Panc1 (cell line): Measurements from ENCODE around the gene VCP. TPM values are rescaled to one million over a fixed set of nuclear protein-coding genes. Genes with fewer than 3 reads are reported as not detected.

Source experiments
- ATAC-seq: fragments of 200-7000 bp; cut with Tn5 transposase; 2 replicates; pipeline ENCODE4 v1.9.1; 2020; ENCODE audit warnings: mild to moderate bottlenecking, moderate library complexity
- BruUV-seq: library from RNA; stranded (reverse); fragments of 400-500 nt; replicated peaks from 2 replicates; lab custom pipeline; 2021; lab: Mats Ljungman, UMichigan
- CTCF ChIA-PET: fragments of 300-600 bp; sonication (Branson Sonifier 250); formaldehyde crosslinking; loops from one replicate; lab custom pipeline; 2022; ENCODE audit warnings: antibody characterized with exemption; lab: Charles Lee
- POLR2A ChIA-PET: fragments of 300-600 bp; sonication (Branson Sonifier 250); formaldehyde crosslinking; loops from one replicate; lab custom pipeline; 2022; ENCODE audit warnings: antibody characterized with exemption; lab: Charles Lee
- DNase-seq: peaks from one replicate; pipeline ENCODE4 v3.0.0-alpha.2; 2010; ENCODE audit warnings: low read depth, low spot score
- H3K27ac ChIP-seq: 2 replicates; pipeline ENCODE4 v1.5.1; 2011; ENCODE audit warnings: mild to moderate bottlenecking, low read length, inconsistent platforms
- H3K27me3 ChIP-seq: fragments of 200-500 bp; sonication (Bioruptor generic); 2 replicates; pipeline ENCODE4 v1.6.0; 2014; ENCODE audit warnings: low read length, inconsistent platforms; ENCODE audit not compliant: control insufficient read depth, insufficient read depth
- H3K36me3 ChIP-seq: fragments of 200-500 bp; sonication (Bioruptor generic); 2 replicates; pipeline ENCODE4 v1.5.1; 2014; ENCODE audit warnings: inconsistent platforms, mild to moderate bottlenecking, low read length, moderate library complexity; ENCODE audit not compliant: control insufficient read depth, insufficient read depth
- H3K4me1 ChIP-seq: 2 replicates; pipeline ENCODE4 v1.5.1; 2011; ENCODE audit warnings: inconsistent platforms, mild to moderate bottlenecking, low read length, moderate library complexity; ENCODE audit not compliant: control insufficient read depth, insufficient read depth
- H3K4me3 ChIP-seq, 2 experiments: 2 replicates each; pipeline ENCODE4 v1.5.1; 2011 to 2012; ENCODE audit warnings: low read depth in 2 of 2, low read length in 2 of 2, mild to moderate bottlenecking in 2 of 2, inconsistent platforms in 1 of 2, moderate library complexity in 1 of 2
- H3K9me3 ChIP-seq: fragments of 200-500 bp; sonication (Bioruptor generic); 2 replicates; pipeline ENCODE4 v1.5.1; 2014; ENCODE audit warnings: low read depth, mild to moderate bottlenecking, inconsistent platforms, low read length, moderate library complexity; ENCODE audit not compliant: control insufficient read depth, insufficient read depth
- CTCF ChIP-seq: fragments of 450-650 bp; IDR thresholded peaks from 2 replicates; pipeline ENCODE4 v1.5.1; 2017; ENCODE audit warnings: mild to moderate bottlenecking
- POLR2AphosphoS5 ChIP-seq: IDR thresholded peaks from 2 replicates; pipeline ENCODE4 v1.6.1; 2012; ENCODE audit warnings: mild to moderate bottlenecking, low read depth, low read length, moderate library complexity
- REST ChIP-seq, 2 experiments: IDR thresholded peaks; 2 replicates each; pipeline ENCODE4 v1.6.1; 2011 to 2012; ENCODE audit warnings: low read depth in 2 of 2, control low read depth in 1 of 2, low read length in 1 of 2, mild to moderate bottlenecking in 1 of 2, moderate library complexity in 1 of 2; ENCODE audit not compliant: insufficient read depth in 1 of 2
- SIN3A ChIP-seq: IDR thresholded peaks from 2 replicates; pipeline ENCODE4 v1.6.1; 2012; ENCODE audit warnings: low read depth, mild to moderate bottlenecking, low read length, moderate library complexity, borderline replicate concordance; ENCODE audit not compliant: insufficient read depth
- TCF7L2 ChIP-seq: IDR thresholded peaks from 2 replicates; pipeline ENCODE4 v1.6.1; 2011; ENCODE audit warnings: mild to moderate bottlenecking, low read depth, low read length, inconsistent platforms
- in situ Hi-C: cut with HindIII; loops from 2 replicates; pipeline ENCODE4 v1.10.0; 2016; ENCODE audit warnings: low sequenced_read_pairs, low pct_unique_long_range_greater_than_20kb
- intact Hi-C: fragments of 100-400 bp; cut with micrococcal nuclease; formaldehyde crosslinking; loops from one replicate; pipeline ENCODE4 v1.10.0; 2022; ENCODE audit not compliant: unreplicated experiment
- total RNA-seq: library from RNA; stranded (reverse); gene quantifications from one replicate; pipeline ENCODE4 v1.2.1, GENCODE V29; 2021; ENCODE audit not compliant: unreplicated experiment

The VCP gene
- total RNA-seq, 1 experiment from 2014 or later = 472 TPM

- Histone ChIP-seq H3K4me1 (peaks cover 24% of the 10 kb centered on the region), H3K4me3 (peak overlapping the region; percentile 70 to 97), H3K27me3 (no peaks in the 10 kb centered on the region), H3K36me3 (no peaks in the 10 kb centered on the region), H3K9me3 (no peaks in the 10 kb centered on the region), H3K27ac (peak overlapping the region; percentile 24; the same call in 1 of the 2 replicates)
- in situ Hi-C loops (no loop called here), intact Hi-C loops (loop anchor here (1.0 to 5.0 kb wide), 3 partner anchors 143 to 436 kb away; no protein-coding TSS in a partner anchor)
- BruUV-seq = no TSS peak
- DNase-seq (no peak), ATAC-seq (peak; percentile 19)
- ChIA-PET POLR2A (interaction anchor here (0.5 kb wide), 1 partner anchor 101 kb away, joined by 3 read pairs; no protein-coding TSS in a partner anchor), CTCF (interaction anchor here (0.9 to 2.0 kb wide), 5 partner anchors 142 to 437 kb away, joined by 3 to 12 read pairs (median 4); no protein-coding TSS in a partner anchor)
- TF ChIP-seq TCF7L2 (no peak), CTCF (no peak), REST (IDR thresholded peaks at IDR 0.05; ENCODE audit: insufficient read depth in 1 of 2, low read depth in 2 of 2, low read length in 1 of 2) (no peak), POLR2AphosphoS5 (no peak), SIN3A (no peak)
Observed at GRCh38 chr9:35116539-35116897, 44.1 kb upstream of the VCP start.

- peaks cover 25% of the 10 kb centered on the region for H3K4me1 ChIP-seq
- no TSS peak for BruUV-seq
- no peaks in the 10 kb centered on the region for H3K36me3 ChIP-seq
- H3K9me3 ChIP-seq = no peaks in the 10 kb centered on the region
- CTCF ChIA-PET = interaction anchor here (0.6 to 1.4 kb wide), 5 partner anchors 13 to 374 kb away, joined by 3 to 9 read pairs (median 4); partner anchors contain the start of genes FANCG, RUSC2, STOML2 and UNC13B
- DNase-seq = peak; percentile 80
- in situ Hi-C loops (no loop called here), intact Hi-C loops (loop anchor here (1.0 to 5.0 kb wide), 3 partner anchors 143 to 436 kb away; no protein-coding TSS in a partner anchor)
- POLR2A ChIA-PET = interaction anchor here (0.5 to 3.0 kb wide), 7 partner anchors 13 to 487 kb away, joined by 3 to 12 read pairs (median 4); partner anchors contain the start of genes ARID3C, RUSC2, STOML2 and UNC13B
- TF ChIP-seq POLR2AphosphoS5 = no peak
- no peak for TF ChIP-seq TCF7L2
- no peak for TF ChIP-seq CTCF
- peak; percentile 37 for TF ChIP-seq SIN3A
- TF ChIP-seq REST (IDR thresholded peaks at IDR 0.05; ENCODE audit: insufficient read depth in 1 of 2, low read depth in 2 of 2, low read length in 1 of 2) = no peak
- peak; percentile 79 for ATAC-seq
- no peaks in the 10 kb centered on the region for H3K27me3 ChIP-seq
- H3K4me3 ChIP-seq = peak within 1 kb of the TSS; percentile 70 to 97
- H3K27ac ChIP-seq = peak within 1 kb of the TSS; percentile 75
Observed at GRCh38 chr9:35115680-35116538, 43.5 kb upstream of the VCP start, which contains the start of gene ATOSB. Gene ATOSB (minus strand): TSS chr9:35115862. CDS start chr9:35108274, 7,588 bp downstream.
